CD4-positive, alpha-beta T cell (primary cell): ENCODE data around the gene HIVEP3. TPM values are rescaled to one million over a fixed set of nuclear protein-coding genes. Genes with fewer than 3 reads are reported as not detected.

Source experiments
- ATAC-seq: fragments of 200-7000 bp; cut with Tn5 transposase; one replicate; pipeline ENCODE4 v1.10.0; 2022; ENCODE audit warnings: mild to moderate bottlenecking; ENCODE audit not compliant: poor library complexity
- CTCF ChIA-PET: fragments of 350-600 bp; sonication (Branson Sonifier 250); formaldehyde crosslinking; loops from one replicate; lab custom pipeline; 2021; ENCODE audit warnings: antibody characterized with exemption, inconsistent platforms; lab: Charles Lee
- POLR2A ChIA-PET: fragments of 350-600 bp; sonication (Branson Sonifier 250); formaldehyde crosslinking; loops from one replicate; lab custom pipeline; 2021; ENCODE audit warnings: antibody characterized with exemption, inconsistent platforms; lab: Charles Lee
- DNase-seq, 14 experiments: peaks; one replicate each; pipeline ENCODE4 v3.0.0-alpha.2; 2013 to 2020; ENCODE audit warnings: mixed read lengths in 2 of 14
- H3K27ac ChIP-seq, 2 donors: one replicate each; pipeline versions ENCODE4 v1.5.1 to v1.7.0; 2013; ENCODE audit warnings: low read length in 2 of 2, low read depth in 1 of 2, mild to moderate bottlenecking in 1 of 2
- H3K27me3 ChIP-seq, 2 experiments: 1 replicate in 1 of 2; 2 replicates in 1 of 2; pipeline versions ENCODE4 v1.6.1 to v1.7.0; 2013; ENCODE audit warnings: low read length in 2 of 2, control low read depth in 1 of 2, mild to moderate bottlenecking in 1 of 2, moderate library complexity in 1 of 2; ENCODE audit not compliant: insufficient read depth in 2 of 2, control insufficient read depth in 1 of 2
- H3K36me3 ChIP-seq: one replicate; pipeline ENCODE4 v1.6.1; 2013; ENCODE audit warnings: low read length, control low read depth; ENCODE audit not compliant: insufficient read depth
- H3K4me1 ChIP-seq: one replicate; pipeline ENCODE4 v1.6.1; 2013; ENCODE audit warnings: low read length, control low read depth; ENCODE audit not compliant: insufficient read depth
- H3K4me3 ChIP-seq: one replicate; pipeline ENCODE4 v1.5.1; 2013; ENCODE audit warnings: mild to moderate bottlenecking, low read length, moderate library complexity
- H3K9me3 ChIP-seq, 2 experiments: 1 replicate in 1 of 2; 2 replicates in 1 of 2; pipeline versions ENCODE4 v1.6.1 to v1.7.0; 2013; ENCODE audit warnings: low read length in 2 of 2, mild to moderate bottlenecking in 2 of 2, control low read depth in 1 of 2, moderate library complexity in 1 of 2; ENCODE audit not compliant: control insufficient read depth in 1 of 2, insufficient read depth in 1 of 2
- H3K27ac Mint-ChIP-seq: one replicate; pipeline ENCODE4 v1.8.0; 2020; ENCODE audit warnings: mixed read lengths
- H3K27me3 Mint-ChIP-seq: one replicate; pipeline ENCODE4 v1.8.0; 2021; ENCODE audit warnings: mixed read lengths
- H3K36me3 Mint-ChIP-seq: one replicate; pipeline ENCODE4 v1.8.0; 2021; ENCODE audit warnings: low read depth, mixed read lengths
- H3K4me1 Mint-ChIP-seq: one replicate; pipeline ENCODE4 v1.8.0; 2021; ENCODE audit warnings: low read depth, mixed read lengths
- H3K4me3 Mint-ChIP-seq: one replicate; pipeline ENCODE4 v1.8.0; 2020; ENCODE audit warnings: mild to moderate bottlenecking, mixed read lengths
- H3K9me3 Mint-ChIP-seq: one replicate; pipeline ENCODE4 v1.8.0; 2020; ENCODE audit warnings: mixed read lengths
- intact Hi-C, 2 experiments: fragments of 100-400 bp; cut with DNase I in 1 of 2; cut with micrococcal nuclease in 1 of 2; formaldehyde crosslinking; loops; one replicate each; pipeline versions ENCODE4 v1.15.1 to v1.9.0; 2023 to 2025; cut with DNase I, micrococcal nuclease
- total RNA-seq, 174 experiments: library from RNA in 2 of 174; stranded (reverse) in 2 of 174; gene quantifications; one replicate each; pipeline ENCODE4 v1.2.3 and lab custom pipeline; 2021 to 2026
- TF ChIP-seq, protein P1 (sequence below): fragments of 200-600 bp; IDR thresholded peaks from one replicate; pipeline ENCODE4 v1.8.0; 2022; ENCODE audit warnings: antibody characterized with exemption, mild to moderate bottlenecking

Gene HIVEP3
- total RNA-seq, 2 experiments from 2014 or later, result 5.1 to 5.4 TPM

DNA sequence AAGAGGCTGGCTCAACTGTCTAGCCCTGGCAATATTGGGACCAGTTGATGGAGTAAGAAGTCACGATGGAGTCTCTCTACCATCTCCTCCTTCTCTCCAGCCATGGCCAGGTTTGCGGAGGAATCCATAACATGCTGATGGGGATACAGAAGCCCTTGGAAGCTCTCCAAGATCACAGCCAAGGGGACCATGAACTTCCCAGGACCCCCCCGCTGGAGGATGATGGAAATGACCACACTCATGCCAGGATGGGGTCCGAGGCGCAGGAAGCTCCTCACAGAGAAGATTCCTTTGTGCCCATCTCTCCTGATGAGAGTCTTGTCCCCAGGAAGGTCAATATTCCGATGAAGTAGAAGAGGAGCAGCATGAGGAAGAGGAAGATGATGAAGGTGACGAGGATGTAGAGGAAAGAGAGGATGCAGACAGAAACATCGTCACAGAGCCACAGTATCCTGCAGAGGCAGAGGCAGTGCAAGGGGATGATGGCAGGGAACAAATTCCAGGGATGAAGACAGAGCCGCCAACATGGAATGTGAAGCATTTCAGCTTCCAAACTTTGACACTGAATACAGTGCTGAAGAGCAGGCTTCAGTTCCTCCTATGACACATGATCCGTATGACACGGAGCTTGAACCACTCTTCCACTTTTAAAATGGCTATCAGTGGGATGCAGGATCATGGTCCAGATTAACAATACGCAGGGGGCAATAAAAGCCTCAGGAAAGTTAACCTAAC is 376.4 kb downstream of the HIVEP3 start:
- Mint-ChIP-seq H3K27me3 (no peaks in the 10 kb centered on the region), H3K36me3 (no peaks in the 10 kb centered on the region), H3K9me3 (no peaks in the 10 kb centered on the region), H3K4me3 (no peak overlapping the region), H3K27ac (no peak overlapping the region), H3K4me1 (peaks cover 14% of the 10 kb centered on the region)
- ChIA-PET CTCF (no interaction called here), POLR2A (no interaction called here)
- DNase-seq (peak in 1 of 14 experiments; percentile 10), ATAC-seq (no peak)
- H3K4me1 ChIP-seq, result peaks cover 9% of the 10 kb centered on the region
- no peaks in the 10 kb centered on the region for H3K27me3 ChIP-seq
- TF ChIP-seq, protein P1, sequence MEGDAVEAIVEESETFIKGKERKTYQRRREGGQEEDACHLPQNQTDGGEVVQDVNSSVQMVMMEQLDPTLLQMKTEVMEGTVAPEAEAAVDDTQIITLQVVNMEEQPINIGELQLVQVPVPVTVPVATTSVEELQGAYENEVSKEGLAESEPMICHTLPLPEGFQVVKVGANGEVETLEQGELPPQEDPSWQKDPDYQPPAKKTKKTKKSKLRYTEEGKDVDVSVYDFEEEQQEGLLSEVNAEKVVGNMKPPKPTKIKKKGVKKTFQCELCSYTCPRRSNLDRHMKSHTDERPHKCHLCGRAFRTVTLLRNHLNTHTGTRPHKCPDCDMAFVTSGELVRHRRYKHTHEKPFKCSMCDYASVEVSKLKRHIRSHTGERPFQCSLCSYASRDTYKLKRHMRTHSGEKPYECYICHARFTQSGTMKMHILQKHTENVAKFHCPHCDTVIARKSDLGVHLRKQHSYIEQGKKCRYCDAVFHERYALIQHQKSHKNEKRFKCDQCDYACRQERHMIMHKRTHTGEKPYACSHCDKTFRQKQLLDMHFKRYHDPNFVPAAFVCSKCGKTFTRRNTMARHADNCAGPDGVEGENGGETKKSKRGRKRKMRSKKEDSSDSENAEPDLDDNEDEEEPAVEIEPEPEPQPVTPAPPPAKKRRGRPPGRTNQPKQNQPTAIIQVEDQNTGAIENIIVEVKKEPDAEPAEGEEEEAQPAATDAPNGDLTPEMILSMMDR, result no peak
- H3K4me3 ChIP-seq, result no peak overlapping the region
- no peak overlapping the region for H3K27ac ChIP-seq
- peaks cover 0 to 12% of the 10 kb centered on the region in 2 experiments for H3K9me3 ChIP-seq
- intact Hi-C loops, result no loop called here
- H3K36me3 ChIP-seq, result peaks cover 5% of the 10 kb centered on the region

DNA sequence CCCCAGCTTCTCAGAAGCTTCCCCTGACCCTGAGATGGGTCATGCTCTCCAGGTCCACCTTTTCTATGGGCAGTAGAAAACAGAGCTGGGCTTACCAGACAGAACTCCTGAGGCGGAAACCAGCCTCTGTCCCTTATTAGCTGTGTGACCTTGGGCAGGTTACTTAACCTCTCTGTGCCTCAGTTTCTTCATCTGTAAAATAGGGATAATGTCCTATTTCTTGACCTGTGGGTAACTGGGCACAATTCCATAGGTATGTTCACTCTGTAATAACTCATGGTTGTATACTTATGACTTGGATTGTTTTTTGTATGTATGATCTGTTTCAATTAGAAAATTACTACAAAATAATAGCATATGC is 377.1 kb downstream of the HIVEP3 start:
- Histone ChIP-seq H3K4me1 (peaks cover 9% of the 10 kb centered on the region), H3K27ac (no peak overlapping the region), H3K4me3 (no peak overlapping the region), H3K36me3 (peaks cover 5% of the 10 kb centered on the region), H3K27me3 (no peaks in the 10 kb centered on the region), H3K9me3 (peaks cover 0 to 12% of the 10 kb centered on the region in 2 experiments)
- Mint-ChIP-seq H3K9me3 (no peaks in the 10 kb centered on the region), H3K36me3 (no peaks in the 10 kb centered on the region), H3K4me1 (peaks cover 14% of the 10 kb centered on the region), H3K27ac (no peak overlapping the region), H3K4me3 (no peak overlapping the region), H3K27me3 (no peaks in the 10 kb centered on the region)
- ChIA-PET POLR2A (no interaction called here), CTCF (no interaction called here)
- intact Hi-C loops, result no loop called here
- ATAC-seq (no peak), DNase-seq (no peak)
- TF ChIP-seq, protein P1, result no peak

DNA sequence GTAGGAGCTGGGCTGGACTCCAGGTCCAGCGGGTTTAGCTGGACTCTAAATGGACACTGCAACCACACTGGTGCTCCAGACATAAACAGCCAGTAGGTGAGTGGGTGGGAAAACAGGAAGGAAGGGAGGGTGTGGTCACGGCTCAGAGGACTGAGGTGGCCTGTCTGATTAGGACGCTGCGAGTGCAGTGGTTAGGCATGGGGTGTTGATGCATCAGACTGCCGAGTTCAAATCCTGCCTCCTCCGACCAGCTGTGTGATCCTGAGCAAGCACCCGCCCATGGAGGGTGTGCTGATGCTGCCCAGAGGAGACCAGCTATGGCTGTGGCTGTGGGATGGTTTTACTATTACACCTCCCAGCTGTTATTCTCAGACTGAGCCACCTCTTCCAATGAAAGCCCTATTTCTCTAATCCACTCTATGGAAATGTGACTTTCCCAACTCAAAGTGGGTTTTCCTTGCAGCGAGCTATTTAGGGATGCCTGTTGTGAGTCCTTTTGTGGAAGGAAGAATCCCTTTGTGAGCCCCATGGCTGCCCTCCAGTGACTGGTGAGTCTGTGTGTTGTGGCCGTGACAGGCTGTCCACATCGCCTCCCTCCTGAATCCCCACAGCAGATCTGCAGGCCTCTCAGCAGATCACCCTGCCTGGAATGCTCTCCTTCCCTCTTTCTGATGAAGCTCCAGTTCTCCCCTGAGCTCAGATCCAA is 377.7 kb downstream of the HIVEP3 start:
- Histone ChIP-seq H3K9me3 (peaks cover 0 to 12% of the 10 kb centered on the region in 2 experiments), H3K4me3 (no peak overlapping the region), H3K27me3 (no peaks in the 10 kb centered on the region), H3K36me3 (peaks cover 5% of the 10 kb centered on the region), H3K27ac (no peak overlapping the region), H3K4me1 (peaks cover 9% of the 10 kb centered on the region)
- ATAC-seq (no peak), DNase-seq (peak in 1 of 14 experiments; percentile 16)
- H3K27me3 Mint-ChIP-seq, result no peaks in the 10 kb centered on the region
- POLR2A ChIA-PET, result no interaction called here
- TF ChIP-seq, protein P1, result no peak
- no peak overlapping the region for H3K4me3 Mint-ChIP-seq
- CTCF ChIA-PET, result no interaction called here
- intact Hi-C loops, result no loop called here
- H3K36me3 Mint-ChIP-seq, result no peaks in the 10 kb centered on the region
- H3K4me1 Mint-ChIP-seq, result peaks cover 14% of the 10 kb centered on the region
- no peak overlapping the region for H3K27ac Mint-ChIP-seq
- H3K9me3 Mint-ChIP-seq, result no peaks in the 10 kb centered on the region
